Tongue (tissue), 2 donors: Measurements from ENCODE around the gene EDC4. TPM values are rescaled to one million over a fixed set of nuclear protein-coding genes. Genes with fewer than 3 reads are reported as not detected.
A peak's percentile ranks its signal among the peaks of the same experiment; 100 is the strongest.
"Not testable (repeated sequence)": the region's sequence is repeated elsewhere in the genome, so short reads cannot be mapped to it uniquely, and the experiment has no call there.

Source experiments
- DNase-seq: peaks from one replicate; pipeline ENCODE4 v3.0.0-alpha.2; 2015
- total RNA-seq: library from RNA; depleted of rRNA; stranded (reverse); fragments of >200 nt; gene quantifications from one replicate; pipeline ENCODE4 v1.2.3, GENCODE V29; 2014

EDC4 gene
- total RNA-seq, 1 donor from 2014 or later: 67.6 TPM

- no peak for DNase-seq
These were observed 19.2 kb upstream of the EDC4 start for GRCh38 chr16:67853670-67854069.

- no peak for DNase-seq
These were observed 17.1 kb upstream of the EDC4 start for GRCh38 chr16:67855789-67856188.

GRCh38 chr16:67856927-67857546 lies 15.8 kb upstream of the EDC4 start:
- no peak for DNase-seq

- DNase-seq: peak; percentile 70
These were observed 15.2 kb upstream of the EDC4 start for GRCh38 chr16:67857547-67858233.

GRCh38 chr16:67858500-67858899 lies 14.4 kb upstream of the EDC4 start:
- DNase-seq: no peak

- DNase-seq: no peak
These were observed 12.1 kb upstream of the EDC4 start for GRCh38 chr16:67860589-67861398.

GRCh38 chr16:67861877-67862276 lies 11.0 kb upstream of the EDC4 start:
- DNase-seq: no peak

- peak; percentile 73 for DNase-seq
These were observed 9.9 kb upstream of the EDC4 start for GRCh38 chr16:67862623-67863583.

- not testable (repeated sequence) for DNase-seq
These were observed 8.8 kb upstream of the EDC4 start for GRCh38 chr16:67864044-67864443.

- no peak for DNase-seq
These were observed 8.3 kb upstream of the EDC4 start for GRCh38 chr16:67864594-67864993.

GRCh38 chr16:67865318-67865717 lies 7.5 kb upstream of the EDC4 start:
- DNase-seq: peak; percentile 27

GRCh38 chr16:67868290-67868689 lies 4.6 kb upstream of the EDC4 start:
- DNase-seq: no peak

- DNase-seq: no peak
These were observed 3.2 kb upstream of the EDC4 start for GRCh38 chr16:67869653-67870052.

- no peak for DNase-seq
These were observed 1.6 kb upstream of the EDC4 start for GRCh38 chr16:67871256-67871655.

GRCh38 chr16:67872131-67872630 lies 671 bp upstream of the EDC4 start:
- no peak for DNase-seq

- DNase-seq: no peak
These were observed 851 bp downstream of the EDC4 start for GRCh38 chr16:67873435-67874370.

- no peak for DNase-seq
These were observed 1.5 kb downstream of the EDC4 start for GRCh38 chr16:67874372-67874771.

GRCh38 chr16:67877064-67877463 lies 4.2 kb downstream of the EDC4 start:
- no peak for DNase-seq

GRCh38 chr16:67878232-67878631 lies 5.4 kb downstream of the EDC4 start:
- no peak for DNase-seq

GRCh38 chr16:67878846-67879245 lies 6.0 kb downstream of the EDC4 start:
- no peak for DNase-seq

- DNase-seq: no peak
These were observed 6.6 kb downstream of the EDC4 start for GRCh38 chr16:67879462-67879861.
